Right kidney (tissue), 9 donors: ENCODE measurements around the gene FGF21.
"Not testable (repeated sequence)": the region's sequence is repeated elsewhere in the genome, so short reads cannot be mapped to it uniquely, and the experiment has no call there.

Experiments
- DNase-seq: peaks from one replicate; pipeline ENCODE4 v3.0.0-alpha.2; 2016
- long read RNA-seq, 8 donors: transcript quantifications; one replicate each; lab custom pipeline, GENCODE V29; 2026

FGF21 gene, protein sequence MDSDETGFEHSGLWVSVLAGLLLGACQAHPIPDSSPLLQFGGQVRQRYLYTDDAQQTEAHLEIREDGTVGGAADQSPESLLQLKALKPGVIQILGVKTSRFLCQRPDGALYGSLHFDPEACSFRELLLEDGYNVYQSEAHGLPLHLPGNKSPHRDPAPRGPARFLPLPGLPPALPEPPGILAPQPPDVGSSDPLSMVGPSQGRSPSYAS
- long read RNA-seq, donor 1 = 0 reads
- long read RNA-seq, donor 2 = 0 reads
- long read RNA-seq, donor 3 = 0 reads
- long read RNA-seq, donor 4 = 0 reads
- long read RNA-seq, donor 5 = 0 reads
- long read RNA-seq, donor 6 = 0 reads
- long read RNA-seq, donor 7, partial matches to known transcripts = 17 of 23 reads
- long read RNA-seq, donor 7, other reads (novel, unspliced or antisense) = 6 of 23 reads
- long read RNA-seq, donor 8 = 0 reads

DNA sequence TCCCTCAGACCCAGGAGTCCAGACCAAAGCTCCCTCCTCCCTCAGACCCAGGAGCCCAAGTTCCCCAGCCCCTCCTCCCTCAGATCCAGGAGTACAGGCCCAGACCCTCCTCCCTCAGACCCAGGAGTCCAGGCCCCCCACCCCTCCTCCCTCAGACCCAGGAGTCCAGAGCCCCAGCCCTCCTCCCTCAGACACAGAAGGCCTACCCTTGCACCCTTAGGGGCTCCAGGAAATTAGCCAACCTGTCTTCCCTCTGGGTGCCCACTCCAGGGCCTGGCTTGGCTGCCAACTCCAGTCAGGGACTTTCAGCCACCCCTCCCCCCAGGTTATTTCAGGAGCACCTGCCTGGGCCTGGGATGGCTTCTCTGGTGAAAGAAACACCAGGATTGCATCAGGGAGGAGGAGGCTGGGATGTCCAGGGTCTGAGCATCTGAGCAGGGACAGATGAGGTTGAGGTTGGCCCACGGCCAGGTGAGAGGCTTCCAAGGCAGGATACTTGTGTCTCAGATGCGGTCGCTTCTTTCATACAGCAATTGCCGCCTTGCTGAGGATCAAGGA is at the start of gene FGF21:
FGF21 (plus strand) TSS at position 441 of the 558 bp plus-strand sequence. CDS start 713 bp downstream, outside the sequence.
- no peak for DNase-seq

DNA sequence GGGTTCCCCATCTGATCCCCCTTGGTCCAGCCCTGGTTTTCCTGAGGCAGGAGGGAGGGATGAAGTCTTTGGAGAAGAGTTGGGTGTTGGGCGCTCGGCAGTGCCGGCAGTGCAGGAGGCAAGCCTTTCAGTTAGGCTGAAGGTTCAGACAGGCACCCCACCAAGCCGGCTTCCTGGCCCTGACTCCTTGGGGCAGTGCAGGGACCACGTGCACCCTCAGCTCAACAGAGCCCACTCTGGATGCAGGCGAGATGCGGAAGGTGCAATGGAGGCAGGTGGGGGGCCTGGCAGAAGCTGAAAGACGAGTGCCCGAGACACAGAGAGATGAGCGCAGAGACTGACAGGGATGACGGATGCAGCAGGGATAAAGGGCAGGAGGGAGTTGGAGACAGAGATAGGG is 46.9 kb upstream of the FGF21 start:
- DNase-seq = no peak

DNA sequence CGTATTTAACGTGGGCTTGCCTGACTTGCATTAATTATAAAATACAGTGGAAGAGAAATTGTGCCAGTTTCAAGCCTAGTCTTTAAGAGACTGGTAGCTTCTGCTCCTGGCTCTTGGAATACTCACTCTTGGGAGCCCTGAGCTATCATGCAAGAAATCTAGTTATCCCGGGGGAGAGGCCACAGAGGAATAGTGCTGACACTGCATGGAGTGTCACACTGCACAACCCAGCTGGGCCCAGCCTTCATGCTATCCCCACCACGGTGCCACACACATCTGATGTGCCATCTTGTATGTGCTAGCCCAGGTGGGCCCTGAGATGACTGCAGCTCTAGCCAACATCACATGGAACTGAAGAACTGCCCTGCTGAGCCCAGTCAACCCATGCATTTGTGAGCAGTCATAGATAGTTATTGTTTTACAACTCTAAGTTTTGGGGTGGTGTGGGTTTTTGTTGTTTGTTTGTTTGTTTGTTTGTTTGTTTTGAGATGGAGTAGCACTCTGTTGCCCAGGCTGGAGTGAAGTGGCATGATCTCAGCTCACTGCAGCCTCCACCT is 44.1 kb upstream of the FGF21 start:
- DNase-seq = no peak

DNA sequence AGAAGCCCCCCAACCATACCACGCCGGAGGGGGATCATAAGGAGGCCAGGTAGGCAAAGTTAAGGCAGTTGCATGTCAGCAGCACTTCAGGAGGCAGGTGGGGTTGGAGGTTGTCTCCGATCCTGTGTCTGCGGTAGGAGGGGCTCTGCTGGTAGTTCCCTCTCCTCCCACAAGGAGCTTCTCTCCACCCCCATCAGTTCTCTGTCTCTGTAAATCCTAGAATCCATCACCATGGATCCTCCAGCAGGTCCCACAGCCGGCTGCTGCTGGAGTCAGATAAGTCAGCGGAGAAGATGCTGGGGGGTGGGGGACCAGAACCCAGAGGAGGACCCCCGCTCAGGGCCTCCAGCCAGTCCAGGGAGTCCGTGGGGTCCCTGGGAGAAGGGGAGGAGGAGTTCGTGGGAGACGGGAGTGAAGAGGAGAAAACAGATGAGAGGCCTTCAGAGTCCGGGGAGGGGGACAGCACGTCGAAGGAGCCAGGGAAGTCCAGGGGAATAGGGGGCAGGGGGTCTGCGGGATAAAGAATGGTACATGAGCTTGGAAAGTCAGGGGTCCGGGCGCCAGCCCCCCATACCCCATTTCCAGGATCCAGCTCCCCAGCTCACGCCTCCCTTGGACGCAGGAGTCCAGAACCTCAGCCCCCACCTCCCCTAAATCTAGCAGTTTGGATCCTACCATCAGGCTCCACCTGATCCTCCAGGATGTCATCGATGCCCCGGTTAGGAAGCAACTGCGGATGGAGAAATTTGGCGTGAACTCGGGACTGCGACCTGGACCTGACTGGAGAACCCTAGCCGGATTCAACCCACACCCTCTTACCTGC is 42.1 kb upstream of the FGF21 start:
- DNase-seq = no peak

DNA sequence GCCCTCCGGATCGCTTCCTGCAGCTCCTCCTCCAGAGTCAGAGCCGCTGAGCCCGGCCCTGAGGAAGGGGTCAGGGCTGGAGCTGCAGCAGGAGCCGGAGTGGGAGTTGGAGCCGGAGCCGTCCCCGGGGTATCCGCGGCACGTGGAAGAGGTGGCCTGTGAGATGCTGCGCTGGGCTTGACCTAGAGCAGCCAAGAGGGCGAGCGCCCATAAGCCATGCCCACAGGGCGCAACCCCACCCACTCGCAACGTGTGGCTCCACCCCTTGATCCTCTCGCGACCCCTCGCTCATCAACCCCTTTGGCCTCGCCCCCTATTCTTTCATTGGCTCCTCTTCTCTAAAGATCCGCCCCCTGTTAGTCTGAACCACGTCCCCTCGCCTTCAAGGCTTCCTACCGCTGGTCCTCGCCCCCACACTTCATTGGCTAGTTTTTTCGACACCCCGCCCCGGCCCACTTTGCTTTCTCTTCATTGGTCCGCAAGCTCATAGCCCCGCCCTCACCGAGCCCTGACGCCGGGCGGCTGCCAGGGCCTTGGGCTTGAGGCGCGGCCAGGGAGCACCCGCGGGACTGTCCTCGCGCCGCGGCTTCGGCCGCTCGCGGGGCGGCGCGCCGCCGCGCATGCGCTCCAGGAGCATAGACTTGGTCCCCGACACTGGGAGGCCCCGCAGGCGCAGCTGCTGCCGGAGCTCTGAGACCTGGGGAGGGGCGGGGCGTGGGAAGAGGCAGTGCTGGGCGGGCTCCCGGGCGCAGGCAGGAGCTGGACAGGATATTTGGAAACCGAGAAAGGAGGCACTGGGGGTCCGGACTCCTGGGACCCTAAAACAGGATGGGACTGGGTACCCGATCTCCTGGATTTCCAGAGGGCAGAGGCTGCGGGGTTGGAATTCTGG is 41.2 kb upstream of the FGF21 start:
- peak; percentile 94 for DNase-seq

DNA sequence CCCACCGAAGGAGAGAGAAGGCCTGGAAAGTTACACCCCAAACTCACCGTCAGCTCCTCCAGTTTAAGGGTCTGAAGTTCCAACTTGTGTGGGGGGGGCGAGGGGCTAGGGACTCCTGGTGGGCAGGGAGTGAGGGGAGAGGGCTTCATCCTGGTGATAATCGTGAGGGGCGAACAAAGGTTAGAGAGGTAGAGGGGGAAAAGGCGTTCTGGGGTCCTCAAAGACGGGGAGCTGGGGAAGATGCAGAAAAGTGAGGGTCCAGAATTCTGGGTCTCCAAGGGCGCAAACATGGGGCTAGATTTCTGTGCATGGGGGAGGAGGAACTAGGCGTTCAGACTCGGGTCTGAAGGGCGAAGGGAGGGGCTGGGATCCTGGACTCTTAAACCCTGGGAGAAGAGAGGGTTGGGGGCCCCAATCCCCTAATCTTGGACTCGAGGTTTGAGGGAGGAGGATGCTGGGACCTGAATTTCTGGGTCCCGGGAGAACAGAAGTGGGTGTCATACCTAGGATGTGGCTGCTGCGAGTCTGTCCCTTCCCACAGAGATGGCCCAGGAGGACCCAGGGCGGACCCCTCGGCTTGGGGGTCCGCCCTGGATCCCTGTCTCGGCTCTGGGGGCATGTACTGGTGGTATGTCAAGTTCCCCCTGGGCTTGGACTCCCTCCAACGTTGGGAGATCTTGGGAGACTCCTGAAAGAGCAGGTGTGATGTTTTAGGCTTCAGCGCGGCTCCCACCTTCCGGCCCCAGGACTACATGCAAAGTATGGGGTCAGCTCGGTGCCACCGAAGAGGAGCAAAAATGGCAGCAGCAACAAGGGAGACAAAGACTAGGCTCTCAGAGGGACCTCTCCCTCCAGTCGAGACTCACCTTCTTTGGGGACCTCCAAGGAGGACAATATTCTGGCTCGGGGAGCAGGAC is 40.3 kb upstream of the FGF21 start:
- DNase-seq = peak; percentile 25

DNA sequence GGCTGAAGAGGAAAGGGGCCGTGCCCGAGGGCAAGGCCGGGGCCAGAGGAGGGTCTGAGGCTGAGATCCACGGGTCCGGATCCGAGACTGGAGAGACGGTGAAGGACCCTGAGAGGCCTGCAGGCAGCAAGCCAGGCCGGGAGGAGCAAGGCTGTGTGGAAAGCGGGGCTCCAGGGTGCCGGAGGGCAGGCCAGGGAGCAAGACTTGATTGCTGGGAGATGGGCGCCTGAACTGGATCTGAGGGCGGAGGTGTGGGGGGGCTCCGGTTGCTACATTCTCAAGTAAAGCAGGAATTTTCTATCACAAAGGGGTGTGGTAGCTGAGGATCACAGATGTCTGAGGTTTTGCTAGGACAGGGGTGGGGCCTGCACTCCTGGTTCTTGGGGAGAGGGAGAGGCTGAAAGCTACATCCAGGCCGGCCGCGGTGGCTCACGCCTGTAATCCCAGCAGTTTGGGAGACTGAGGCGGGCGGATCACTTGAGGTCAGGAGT is 39.6 kb upstream of the FGF21 start:
- peak; percentile 31 for DNase-seq

DNA sequence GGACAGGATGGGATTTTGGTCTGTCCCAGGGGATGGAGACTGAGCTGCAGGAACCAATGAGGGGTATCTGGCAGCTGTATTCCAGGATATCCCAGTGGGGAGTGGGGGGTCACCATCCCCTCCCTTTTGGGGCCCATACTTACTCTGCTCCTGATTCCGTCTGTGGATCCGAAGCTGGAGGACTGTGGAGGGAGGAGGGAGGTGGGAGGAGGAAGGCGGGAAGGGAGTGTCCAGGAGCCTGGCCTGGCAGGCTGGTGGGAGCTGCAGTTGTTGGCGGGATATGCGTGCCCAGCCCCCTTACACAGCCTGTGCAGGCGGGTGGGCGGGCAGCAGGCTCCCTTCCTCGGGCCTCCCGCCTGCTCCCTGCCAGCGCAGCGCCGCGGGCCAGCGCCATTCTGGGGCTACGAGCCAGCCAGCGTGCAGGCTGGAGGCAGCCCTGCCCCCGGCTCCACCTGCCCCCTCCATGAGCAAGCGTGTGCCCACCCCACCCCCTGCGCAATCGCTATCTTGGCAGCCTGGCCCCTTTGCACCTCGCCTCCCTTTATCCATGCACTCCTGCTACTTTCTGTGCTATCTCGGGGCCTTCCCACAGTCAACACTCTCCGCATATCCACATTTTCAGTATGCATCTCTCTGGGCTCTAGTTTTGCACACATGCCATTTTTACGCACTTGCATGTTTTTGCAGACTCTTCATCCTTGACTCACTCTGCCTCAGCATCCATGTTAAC is 38.6 kb upstream of the FGF21 start:
- peak; percentile 77 for DNase-seq

DNA sequence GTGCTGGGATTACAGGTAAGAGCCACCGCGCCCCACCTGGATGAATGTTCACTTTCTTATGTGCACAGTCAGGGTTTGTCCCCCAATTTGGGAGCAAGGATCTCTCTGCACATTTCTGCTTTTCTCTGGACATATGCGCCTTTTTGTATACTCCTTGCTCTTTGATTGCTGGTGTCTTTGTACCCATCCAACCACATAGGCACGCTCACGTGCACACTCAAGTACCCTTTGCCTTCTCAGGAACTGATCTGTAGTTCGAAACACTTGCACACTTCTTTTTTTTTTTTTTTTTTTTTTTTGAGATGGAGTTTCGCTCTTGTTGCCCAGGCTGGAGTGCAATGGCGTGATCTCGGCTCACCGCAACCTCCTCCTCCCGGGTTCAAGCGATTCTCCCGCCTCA is 37.2 kb upstream of the FGF21 start:
- not testable (repeated sequence) for DNase-seq

DNA sequence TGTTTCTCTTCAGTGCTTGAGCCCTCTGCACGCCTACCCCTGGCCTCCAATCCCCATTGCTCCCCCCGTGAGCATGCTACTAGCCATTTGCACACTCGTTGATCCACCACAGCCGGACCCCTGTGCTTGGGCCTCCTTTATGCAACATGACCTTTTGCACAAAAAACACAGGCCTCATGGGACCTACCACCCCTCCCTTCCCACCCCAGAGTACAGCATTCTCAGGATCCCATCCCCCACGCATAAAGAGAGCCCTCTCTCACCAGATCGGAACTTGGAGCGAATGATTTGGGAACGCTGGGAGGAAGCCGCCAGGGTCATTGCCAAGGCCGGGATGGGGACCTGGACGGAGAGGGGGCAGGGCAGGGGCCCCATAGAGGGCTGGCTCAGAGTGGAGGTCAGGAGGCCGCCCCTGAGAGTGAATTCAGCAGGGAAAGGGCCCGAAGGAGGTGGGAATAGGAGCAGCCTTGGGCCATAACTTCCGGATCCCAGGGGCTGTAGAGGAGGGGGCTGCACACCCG is 36.6 kb upstream of the FGF21 start:
- DNase-seq = peak; percentile 51

DNA sequence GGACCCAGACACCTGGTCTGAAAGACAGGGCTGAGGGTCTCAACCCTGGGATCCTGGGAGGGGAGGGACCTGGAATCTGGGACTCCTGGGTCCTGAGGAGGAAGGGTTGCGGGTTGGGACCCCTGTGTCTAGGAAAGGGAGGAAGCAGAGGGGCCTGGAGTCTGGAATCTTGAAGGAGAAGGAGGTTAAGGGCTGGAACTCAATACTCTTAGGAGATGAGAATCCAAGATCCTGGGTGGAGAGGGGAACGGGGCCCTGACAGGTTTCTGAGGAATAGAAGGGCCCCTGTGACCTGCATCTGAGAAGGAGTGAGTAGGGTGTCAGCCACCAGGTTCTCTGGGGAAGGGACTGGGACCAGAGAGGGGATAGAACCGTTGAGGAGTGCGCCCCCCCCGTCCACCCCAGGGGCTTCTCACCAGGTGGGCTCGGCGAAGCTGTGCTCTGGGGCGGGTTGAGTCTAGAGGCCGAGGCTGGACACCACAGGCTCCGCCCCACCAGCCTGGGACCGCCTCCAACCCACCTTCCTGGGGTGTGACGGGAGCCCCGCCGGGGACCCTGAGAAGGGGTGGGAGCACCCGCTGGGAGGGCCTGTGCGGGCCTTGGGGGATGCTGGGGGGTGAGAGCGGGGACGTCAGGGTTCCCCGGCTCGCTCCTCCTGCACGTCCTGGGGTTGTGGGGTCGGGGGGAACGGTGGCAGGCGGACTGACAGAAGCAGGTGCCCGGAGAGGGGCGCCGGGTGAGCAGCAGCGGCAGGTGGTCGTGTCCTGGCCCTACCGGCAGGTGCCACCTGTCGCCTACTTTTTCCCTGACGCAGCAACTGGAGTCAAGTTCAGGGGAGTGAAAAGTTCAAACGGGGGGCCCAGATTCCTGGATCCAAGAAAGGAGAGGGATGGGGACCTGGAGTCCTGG is 35.8 kb upstream of the FGF21 start, which contains the start of gene MAMSTR:
MAMSTR (minus strand) TSS at position 463 of the 909 bp plus-strand sequence. CDS start 694 bp downstream, outside the sequence.
- DNase-seq = peak; percentile 61

DNA sequence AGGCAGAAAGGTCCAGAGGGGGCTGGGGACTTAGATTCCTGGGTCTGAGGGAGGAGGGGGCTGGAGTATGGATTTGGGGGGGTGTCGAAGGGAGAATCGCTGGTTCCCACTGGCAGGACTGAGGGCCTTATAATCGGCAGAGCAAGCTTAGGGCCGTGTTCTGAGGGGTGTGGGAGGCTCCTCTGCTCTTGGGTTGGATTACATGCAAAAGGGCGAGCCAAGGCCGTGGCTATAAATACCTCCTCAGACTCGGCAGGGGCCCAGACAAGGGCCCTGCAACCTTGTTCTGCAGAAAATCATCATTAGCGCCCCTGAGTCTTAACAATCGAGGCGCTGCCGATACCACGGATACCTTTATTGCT is 35.1 kb upstream of the FGF21 start:
- no peak for DNase-seq

DNA sequence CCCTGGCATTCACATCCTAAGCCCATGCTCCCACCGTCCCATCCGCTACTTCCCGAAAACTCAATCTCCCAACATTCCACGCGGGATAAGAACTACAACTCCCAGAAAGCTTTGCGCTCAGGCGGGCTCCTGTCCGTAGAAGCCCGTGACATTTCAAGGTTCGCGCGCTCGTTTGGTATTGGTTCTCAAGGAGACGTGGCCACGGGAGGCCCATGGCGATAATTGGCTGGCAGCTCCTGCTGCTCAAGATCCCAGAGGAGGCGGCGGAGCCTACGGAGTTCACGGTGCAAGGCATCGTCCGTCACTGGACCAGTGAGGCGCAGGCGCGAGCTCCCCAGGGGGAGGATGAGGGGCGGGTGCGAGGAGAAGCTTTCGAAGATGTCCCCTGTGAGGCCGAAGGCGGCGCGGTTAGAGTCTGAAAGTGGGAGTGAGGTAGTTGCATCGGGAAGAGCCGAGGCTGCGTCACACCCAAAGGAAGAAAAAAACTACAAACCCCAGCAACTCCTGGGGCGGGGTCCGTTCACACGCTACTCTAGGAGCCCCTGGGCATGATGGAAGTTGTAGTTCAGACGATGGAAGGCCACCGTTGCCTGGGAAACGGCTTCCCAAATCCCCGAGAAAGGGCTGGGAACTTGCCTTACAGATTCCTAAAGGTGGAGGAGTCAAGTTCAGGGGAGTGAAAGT is 34.6 kb upstream of the FGF21 start:
- DNase-seq = peak; percentile 99

DNA sequence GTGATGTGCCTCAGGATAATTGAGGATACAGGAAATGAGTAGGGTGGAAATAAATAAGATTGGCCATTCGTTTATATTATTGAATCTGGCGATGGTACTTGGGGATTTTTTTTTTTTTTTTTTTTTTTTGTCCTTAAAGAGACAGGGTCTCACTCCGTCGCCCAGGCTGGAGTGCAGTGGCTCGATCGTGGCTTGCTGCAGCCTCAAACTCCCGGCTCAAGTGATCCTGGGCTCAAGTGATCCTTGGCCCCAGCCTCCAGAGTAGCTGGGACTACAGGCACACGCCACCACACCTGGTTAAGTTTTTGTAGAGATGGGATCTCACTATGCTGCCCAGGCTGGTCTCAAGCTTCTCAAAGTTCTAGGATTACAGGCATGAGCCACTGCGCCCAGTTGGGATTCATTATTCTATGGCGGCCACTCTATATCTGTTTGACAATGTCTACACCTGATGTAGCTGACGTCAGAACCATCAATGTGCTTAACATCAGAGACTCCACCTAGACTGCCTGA is 33.1 kb upstream of the FGF21 start:
- DNase-seq = no peak

DNA sequence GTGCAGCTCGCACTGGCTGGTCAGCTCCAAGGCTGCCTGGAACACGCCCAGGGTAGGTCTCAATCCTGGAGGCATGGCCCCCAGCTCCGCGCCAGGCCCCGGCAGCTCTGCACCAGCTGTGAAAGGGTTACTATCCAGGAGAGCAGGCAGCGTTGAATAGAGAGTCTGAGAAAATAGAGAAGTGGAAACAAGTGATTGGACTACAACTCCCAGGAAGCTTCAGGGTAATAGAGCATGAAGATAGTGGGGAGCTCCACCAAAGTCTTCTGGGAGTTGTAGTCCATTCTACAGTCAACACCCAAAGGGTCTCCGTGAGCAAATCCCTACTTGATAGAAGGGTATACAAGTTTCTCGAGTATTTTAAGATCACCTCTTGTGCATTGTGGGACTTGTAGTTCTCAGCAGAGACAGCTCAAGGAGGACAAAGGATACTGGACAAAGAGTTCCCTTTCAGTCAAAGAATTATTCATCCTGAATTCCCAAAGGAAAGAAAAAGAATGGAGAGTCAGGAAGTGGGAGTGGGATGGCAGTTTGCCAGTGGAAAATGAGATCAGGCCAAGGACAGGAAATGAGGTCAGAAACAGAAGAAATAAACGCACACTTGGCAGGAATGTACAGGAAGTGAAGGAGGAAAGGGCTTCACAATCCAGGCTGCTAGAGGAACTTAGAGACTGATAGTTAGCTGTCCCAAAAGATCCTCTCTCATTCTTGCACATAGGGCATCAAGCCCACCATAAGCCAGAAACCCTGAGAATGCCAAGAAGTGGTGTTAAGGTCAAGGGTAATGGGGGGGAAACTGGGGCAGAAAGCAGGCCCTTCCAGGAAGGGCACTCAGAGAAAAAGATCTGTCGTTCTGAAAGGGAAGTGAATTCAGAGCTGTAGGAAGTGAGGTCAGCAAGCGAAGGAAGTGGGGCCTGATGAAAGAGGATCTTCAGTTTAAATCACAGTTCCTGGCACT is 30.2 kb upstream of the FGF21 start:
- DNase-seq = peak; percentile 67

DNA sequence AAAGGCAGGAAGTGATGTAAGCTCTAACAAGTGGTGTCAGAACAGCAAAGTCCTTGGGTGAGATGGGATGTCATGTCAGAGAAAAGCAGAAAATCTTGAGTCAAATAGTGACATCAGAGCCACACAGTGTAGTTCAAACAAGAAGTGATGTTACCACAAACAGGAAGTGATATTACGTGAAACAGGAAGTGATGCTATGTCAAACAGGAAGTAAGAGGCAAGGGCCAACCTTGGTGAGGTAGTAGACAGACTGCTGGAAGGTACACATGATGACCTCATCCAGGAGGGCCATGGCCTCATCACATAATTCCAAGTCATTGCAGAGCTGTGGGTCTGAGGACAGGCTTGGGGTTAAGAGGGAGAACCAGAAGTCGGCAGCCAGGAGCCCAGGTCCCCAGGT is 28.8 kb upstream of the FGF21 start:
- no peak for DNase-seq
